ENCODE results near the gene TM4SF4.
A peak's percentile ranks its signal among the peaks of the same experiment; 100 is the strongest.

The TM4SF4 gene

DNA sequence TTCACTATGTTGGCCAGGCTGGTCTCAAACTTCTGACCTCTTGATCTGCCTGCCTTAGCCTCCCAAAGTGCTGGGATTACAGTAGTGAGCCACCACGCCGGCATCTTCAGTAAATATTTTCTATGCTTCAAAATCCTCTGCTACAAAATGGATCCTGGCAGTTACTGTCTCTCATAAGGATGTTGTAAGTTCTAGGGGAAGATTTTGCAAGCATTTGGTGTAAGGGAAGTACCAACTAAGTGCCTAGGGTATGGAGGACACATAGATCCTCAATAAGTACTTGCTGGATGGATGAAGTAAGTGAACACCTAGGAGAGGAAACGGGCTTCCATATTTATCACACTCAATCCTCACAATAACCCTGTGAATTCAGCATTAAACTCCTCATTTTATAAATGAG lies 6.6 kb downstream of the TM4SF4 start:
- DNase-seq (ENCODE audit: low read depth in 2 of 3, low spot score in 2 of 3): no peak

GRCh38 chr3:149481491-149481890 lies 7.0 kb downstream of the TM4SF4 start:
- no peak for DNase-seq (ENCODE audit: low read depth in 2 of 3, low spot score in 2 of 3)

- DNase-seq (ENCODE audit: low read depth in 2 of 3, low spot score in 2 of 3): no peak
These were observed 12.2 kb downstream of the TM4SF4 start for GRCh38 chr3:149486726-149487125.

GRCh38 chr3:149487598-149488197 lies 13.2 kb downstream of the TM4SF4 start:
- DNase-seq (ENCODE audit: low read depth in 2 of 3, low spot score in 2 of 3): peak in 1 of 3 experiments; percentile 24

DNA sequence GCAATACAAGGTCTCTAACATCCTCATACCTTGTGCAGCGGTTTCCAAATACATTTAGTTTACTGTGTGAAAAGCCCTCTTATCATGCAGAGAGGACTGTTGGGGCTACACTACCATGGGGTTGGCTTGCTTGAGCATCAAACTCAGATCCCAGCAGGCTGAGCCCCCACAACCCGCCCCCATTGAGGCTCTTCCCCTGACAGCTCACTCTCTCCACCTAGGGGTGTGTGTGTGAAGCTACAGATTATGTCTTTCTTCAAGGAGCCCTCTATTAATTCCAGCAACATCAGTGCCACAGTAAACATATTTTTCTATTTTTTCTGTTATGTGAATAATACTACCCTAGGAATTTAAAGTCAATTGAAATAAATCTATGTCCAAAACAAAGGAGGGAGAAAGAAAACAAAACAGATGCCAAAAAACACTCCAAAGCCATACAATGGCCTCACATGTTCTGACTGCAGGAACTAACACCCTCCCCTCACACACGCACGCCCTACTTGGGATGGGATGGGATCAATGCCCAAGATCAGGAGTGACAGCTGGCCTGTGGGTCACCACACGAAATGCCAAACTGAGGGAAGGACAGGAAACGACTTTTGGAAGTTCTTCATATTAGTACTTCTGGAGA lies 14.7 kb downstream of the TM4SF4 start:
- no peak for DNase-seq (ENCODE audit: low read depth in 2 of 3, low spot score in 2 of 3)

DNA sequence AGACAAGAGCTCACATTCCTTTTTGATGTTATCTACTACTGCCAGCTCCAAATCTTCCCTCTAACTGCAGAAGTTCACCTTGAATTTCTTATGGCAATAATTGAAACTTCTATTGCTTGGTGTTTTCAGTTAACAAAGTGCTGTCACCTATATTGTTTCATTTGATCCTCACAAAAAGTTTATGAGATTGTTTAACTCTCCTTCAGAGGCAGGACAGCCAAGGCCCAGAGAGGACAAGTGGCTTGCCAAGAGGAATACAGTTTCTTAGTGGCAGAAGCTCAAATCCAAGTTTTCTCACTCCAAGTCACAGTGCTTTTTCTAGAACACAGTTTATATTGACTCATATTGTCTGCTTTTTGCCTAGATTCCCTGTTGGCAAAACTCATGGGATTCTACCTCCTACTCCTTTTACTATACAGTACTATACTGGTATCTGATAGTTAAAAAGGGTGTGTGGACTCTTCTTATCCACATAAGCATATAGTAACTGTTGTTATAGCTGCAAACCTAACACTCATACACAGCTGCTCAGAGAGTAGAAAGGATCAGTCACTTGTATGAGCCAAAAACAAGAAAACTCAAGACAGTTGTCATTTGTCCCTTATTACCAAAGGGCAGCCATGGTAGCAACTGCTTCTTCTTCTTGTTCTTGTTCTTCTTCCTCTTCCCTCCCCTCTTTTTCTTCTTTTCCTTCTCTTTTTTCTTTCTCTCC lies 15.9 kb downstream of the TM4SF4 start:
- no peak for DNase-seq (ENCODE audit: low read depth in 2 of 3, low spot score in 2 of 3)

- DNase-seq (ENCODE audit: low read depth in 2 of 3, low spot score in 2 of 3): no peak
These were observed 19.0 kb downstream of the TM4SF4 start for GRCh38 chr3:149493315-149494021.

GRCh38 chr3:149494022-149494758 lies 19.7 kb downstream of the TM4SF4 start:
- DNase-seq (ENCODE audit: low read depth in 2 of 3, low spot score in 2 of 3): no peak

GRCh38 chr3:149494759-149495580 lies 20.5 kb downstream of the TM4SF4 start:
- DNase-seq (ENCODE audit: low read depth in 2 of 3, low spot score in 2 of 3): no peak

- no peak for DNase-seq (ENCODE audit: low read depth in 2 of 3, low spot score in 2 of 3)
These were observed 21.2 kb downstream of the TM4SF4 start for GRCh38 chr3:149495581-149496125.

DNA sequence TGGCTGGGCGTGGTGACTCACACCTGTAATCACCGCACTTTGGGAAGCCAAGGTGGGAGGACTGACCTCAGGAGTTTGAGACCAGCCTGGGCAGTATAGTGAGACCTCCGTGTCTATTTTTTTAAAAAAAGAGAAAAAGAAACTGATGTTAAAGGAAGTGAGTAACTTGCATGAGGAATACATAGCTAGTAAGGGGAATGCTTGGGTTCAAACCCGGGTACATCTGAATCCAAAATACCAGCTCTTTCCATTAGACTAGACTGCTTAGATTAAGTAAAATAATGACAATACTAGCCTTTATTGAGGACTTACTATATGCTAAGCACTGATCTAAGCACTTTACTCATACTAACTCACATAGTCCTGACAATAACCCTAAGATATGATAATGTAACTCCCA lies 22.4 kb downstream of the TM4SF4 start:
- no peak for DNase-seq (ENCODE audit: low read depth in 2 of 3, low spot score in 2 of 3)

DNA sequence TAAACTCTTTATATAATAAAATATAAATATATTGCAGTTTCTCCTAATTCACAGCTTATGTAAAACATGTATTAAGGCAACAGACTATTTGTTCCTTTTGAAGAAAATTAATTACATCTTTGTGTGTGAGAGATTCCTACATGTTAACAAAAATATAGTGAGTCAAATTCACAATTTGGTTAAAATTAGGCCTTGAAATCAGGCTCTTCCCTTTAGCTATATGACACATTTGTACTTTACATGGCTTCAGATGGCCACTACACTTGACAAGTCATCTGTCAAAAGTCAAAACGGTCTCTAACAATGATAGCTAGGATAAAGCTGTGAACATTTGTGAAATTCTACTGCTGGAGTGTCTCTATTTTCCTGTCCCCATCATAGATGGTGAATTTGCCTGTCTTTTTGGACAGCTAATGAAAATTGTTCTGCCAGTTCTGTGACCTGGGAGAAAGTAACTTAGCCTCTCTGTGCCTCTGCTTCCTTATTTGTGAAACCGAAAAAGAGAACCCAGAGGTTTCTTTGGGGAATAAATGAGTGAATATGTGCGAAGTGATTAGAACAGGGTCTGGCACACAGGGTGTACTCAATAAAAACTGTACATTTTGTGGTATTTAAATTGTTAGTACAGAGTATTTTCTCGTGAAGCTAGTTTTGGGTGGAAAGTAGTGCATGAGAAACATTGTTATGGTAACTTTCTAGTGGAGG lies 23.6 kb downstream of the TM4SF4 start:
- DNase-seq (ENCODE audit: low read depth in 2 of 3, low spot score in 2 of 3): no peak

DNA sequence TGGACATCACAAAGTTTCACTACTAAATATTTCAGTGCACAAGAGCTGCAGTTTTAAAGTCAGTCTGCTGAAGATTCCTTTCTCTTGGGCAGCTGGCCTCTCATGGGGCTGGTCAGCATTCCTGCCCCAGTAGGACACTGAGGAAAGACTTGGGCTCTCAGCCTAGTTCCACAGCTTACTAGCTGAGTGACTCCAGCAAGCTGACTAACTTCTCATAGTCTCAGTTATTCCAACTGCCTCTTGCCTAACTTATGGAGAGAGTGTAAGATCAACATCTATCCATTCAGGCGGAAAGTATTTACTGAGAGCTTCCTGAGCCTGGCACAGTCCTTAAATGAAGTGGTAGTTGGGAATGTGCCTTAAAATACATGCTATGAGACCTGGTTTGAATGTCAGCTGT lies 27.0 kb downstream of the TM4SF4 start:
- no peak for DNase-seq (ENCODE audit: low read depth in 2 of 3, low spot score in 2 of 3)

GRCh38 chr3:149502438-149502837 lies 27.9 kb downstream of the TM4SF4 start:
- no peak for DNase-seq (ENCODE audit: low read depth in 2 of 3, low spot score in 2 of 3)

GRCh38 chr3:149506540-149506939 lies 32.0 kb downstream of the TM4SF4 start:
- DNase-seq (ENCODE audit: low read depth in 2 of 3, low spot score in 2 of 3): no peak

DNA sequence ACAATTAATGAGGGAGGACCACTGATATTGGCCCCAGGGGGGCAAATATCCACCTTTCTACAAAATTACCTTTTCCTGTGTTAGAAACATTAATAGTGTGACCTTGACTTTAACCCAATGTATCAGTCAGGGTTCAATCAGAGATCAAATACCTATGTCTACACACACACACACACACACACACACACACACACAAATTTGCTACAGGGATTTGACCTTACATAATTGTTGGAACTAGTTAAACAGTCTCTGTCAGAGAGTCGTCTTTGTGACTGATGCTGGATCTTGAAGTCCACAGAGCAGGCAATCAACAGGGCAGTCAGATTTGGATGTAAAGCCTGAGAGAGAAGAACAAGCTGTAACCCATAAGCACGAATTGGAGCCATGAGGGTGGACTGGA lies 32.5 kb downstream of the TM4SF4 start:
- DNase-seq (ENCODE audit: low read depth in 2 of 3, low spot score in 2 of 3): no peak

DNA sequence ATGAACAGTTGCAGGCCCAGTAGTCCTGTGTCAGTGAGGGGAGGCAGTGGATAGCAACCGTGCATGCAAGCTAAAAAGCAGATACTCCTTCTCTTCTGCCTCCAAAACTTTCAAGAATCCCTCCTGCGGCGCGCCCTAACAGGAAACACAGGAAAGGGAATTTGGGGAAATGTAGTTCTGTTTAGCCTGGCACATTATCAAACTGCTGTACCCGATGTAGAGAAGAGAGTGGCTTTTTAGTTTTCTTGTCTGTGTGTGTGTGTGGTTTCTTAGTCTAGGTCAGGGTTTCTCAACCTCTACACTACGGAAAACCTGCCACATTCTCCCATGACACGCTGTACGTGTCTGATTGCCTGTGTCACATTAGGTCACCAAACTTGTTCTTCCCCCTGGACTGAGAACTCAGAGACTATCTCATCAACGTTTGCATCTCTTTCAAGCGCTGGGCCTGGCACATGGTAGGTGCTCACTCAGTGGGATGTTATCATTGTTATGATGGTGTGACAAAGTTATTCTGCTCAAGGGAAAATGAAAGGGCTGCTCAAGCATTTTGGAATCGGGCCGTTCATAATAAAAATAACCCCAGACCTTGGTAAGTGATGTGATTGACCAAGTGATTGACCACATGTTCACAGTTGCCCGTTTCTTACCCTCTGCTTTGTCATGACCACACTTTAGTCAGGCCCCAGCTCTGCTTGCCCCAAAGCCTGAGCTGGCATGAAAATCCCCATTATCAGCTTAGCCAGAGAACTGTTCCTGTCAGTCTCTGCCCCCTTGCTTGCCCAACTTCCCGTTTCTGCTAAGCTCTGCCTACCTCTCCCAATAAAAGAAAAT lies 33.2 kb downstream of the TM4SF4 start:
- no peak for DNase-seq (ENCODE audit: low read depth in 2 of 3, low spot score in 2 of 3)

GRCh38 chr3:149509526-149509925 lies 35.0 kb downstream of the TM4SF4 start:
- no peak for DNase-seq (ENCODE audit: low read depth in 2 of 3, low spot score in 2 of 3)

GRCh38 chr3:149510480-149510879 lies 36.0 kb downstream of the TM4SF4 start:
- no peak for DNase-seq (ENCODE audit: low read depth in 2 of 3, low spot score in 2 of 3)

Data from activated CD8-positive, alpha-beta memory T cell treated with anti-CD3 and anti-CD28 coated beads for 48 hours (primary cell).